Smooth muscle cell of bladder (primary cell): ENCODE results near the gene TRPM7. TPM values are rescaled to one million over a fixed set of nuclear protein-coding genes. Genes with fewer than 3 reads are reported as not detected.

ENCODE experiments used
- total RNA-seq: library from RNA; depleted of rRNA; stranded (reverse); fragments of >200 nt; gene quantifications from 2 replicates; pipeline ENCODE4 v1.2.3, GENCODE V29; 2014

Gene TRPM7
- 57.0 and 61.8 TPM in 2 replicates for total RNA-seq

GRCh38 chr15:50686469-50687301, at the start of gene TRPM7:
Gene TRPM7, minus strand, starts transcription at chr15:50686797. Its CDS starts 264 bp downstream, at chr15:50686533.

GRCh38 chr15:50546566-50546965, 140.0 kb downstream of the TRPM7 start, which contains the start of gene USP50:
Gene USP50, minus strand, starts transcription at chr15:50546666. Its CDS starts 141 bp downstream, at chr15:50546525.

Other genes with a start within 250 kb of the TRPM7 start
- gene USP50, start 140.1 kb downstream of the TRPM7 start, total RNA-seq = 0.28 and 0.43 TPM in 2 replicates
- 71.4 and 88.7 TPM in 2 replicates for gene SPPL2A, start 78.9 kb upstream of the TRPM7 start, total RNA-seq
- 12.9 and 13.9 TPM in 2 replicates for gene AP4E1, start 221.9 kb upstream of the TRPM7 start, total RNA-seq